GM23338 (cell line): ENCODE results near the gene ITGA7. TPM values are rescaled to one million over a fixed set of nuclear protein-coding genes. Genes with fewer than 3 reads are reported as not detected.

Experiments used
- ATAC-seq: fragments of 200-7000 bp; cut with Tn5 transposase; 3 replicates; pipeline ENCODE4 v1.9.1; 2020
- DNase-seq: peaks from one replicate; pipeline ENCODE4 v3.0.0-alpha.2; 2015; ENCODE audit warnings: low spot score
- H2AFZ ChIP-seq: fragments of 200-600 bp; sonication (generic); 2 replicates; pipeline ENCODE4 v1.8.0; 2016; ENCODE audit warnings: antibody characterized with exemption, mild to moderate bottlenecking, moderate library complexity
- H3F3A ChIP-seq: fragments of 200-600 bp; sonication (generic); replicated peaks from 2 replicates; pipeline ENCODE4 v1.8.0; 2017; ENCODE audit warnings: antibody characterized with exemption, mixed run types, low read depth
- H3K27ac ChIP-seq: fragments of 200-600 bp; sonication (generic); 2 replicates; pipeline ENCODE4 v1.6.1; 2016; ENCODE audit warnings: low read depth
- H3K27me3 ChIP-seq: fragments of 200-600 bp; sonication (generic); 2 replicates; pipeline ENCODE4 v1.8.0; 2016; ENCODE audit warnings: mild to moderate bottlenecking, mixed run types, moderate library complexity; ENCODE audit not compliant: insufficient read depth
- H3K36me3 ChIP-seq: fragments of 200-600 bp; sonication (generic); 2 replicates; pipeline ENCODE4 v1.8.0; 2016; ENCODE audit warnings: mild to moderate bottlenecking; ENCODE audit not compliant: insufficient read depth
- H3K4me1 ChIP-seq: fragments of 200-600 bp; sonication (generic); 2 replicates; pipeline ENCODE4 v1.8.0; 2016; ENCODE audit warnings: mild to moderate bottlenecking, moderate library complexity; ENCODE audit not compliant: insufficient read depth
- H3K4me2 ChIP-seq: fragments of 200-600 bp; sonication (generic); 2 replicates; pipeline ENCODE4 v1.7.1; 2017; ENCODE audit warnings: mixed run types
- H3K4me3 ChIP-seq: fragments of 200-600 bp; sonication (generic); 2 replicates; pipeline ENCODE4 v1.6.1; 2016; ENCODE audit warnings: mixed run types
- H3K79me2 ChIP-seq: fragments of 200-600 bp; sonication (generic); replicated peaks from 2 replicates; pipeline ENCODE4 v1.8.0; 2017; ENCODE audit warnings: mild to moderate bottlenecking; ENCODE audit not compliant: insufficient read depth
- H3K9me2 ChIP-seq: fragments of 200-600 bp; sonication (generic); 2 replicates; pipeline ENCODE4 v1.8.0; 2017; ENCODE audit not compliant: insufficient read depth
- H4K20me1 ChIP-seq: fragments of 200-600 bp; sonication (generic); replicated peaks from 2 replicates; pipeline ENCODE4 v1.8.0; 2017; ENCODE audit warnings: mild to moderate bottlenecking; ENCODE audit not compliant: insufficient read depth
- H3K27ac Mint-ChIP-seq: 2 replicates; pipeline ENCODE4 v1.8.0; 2020; ENCODE audit warnings: inconsistent platforms, mild to moderate bottlenecking, moderate library complexity, mixed read lengths
- H3K27me3 Mint-ChIP-seq: 3 replicates; pipeline ENCODE4 v1.8.0; 2022; ENCODE audit warnings: low read depth, mild to moderate bottlenecking, moderate library complexity, mixed read lengths, inconsistent platforms; ENCODE audit not compliant: insufficient read depth, poor library complexity
- H3K36me3 Mint-ChIP-seq: 3 replicates; pipeline ENCODE4 v1.8.0; 2021; ENCODE audit warnings: low read depth, mild to moderate bottlenecking, inconsistent platforms, moderate library complexity, mixed read lengths
- H3K4me1 Mint-ChIP-seq: 3 replicates; pipeline ENCODE4 v1.8.0; 2020; ENCODE audit warnings: mild to moderate bottlenecking, inconsistent platforms, mixed read lengths
- H3K4me3 Mint-ChIP-seq: 3 replicates; pipeline ENCODE4 v1.8.0; 2021; ENCODE audit warnings: moderate library complexity, mild to moderate bottlenecking, inconsistent platforms, mixed read lengths
- H3K9me3 Mint-ChIP-seq: 3 replicates; pipeline ENCODE4 v1.8.0; 2020; ENCODE audit warnings: moderate library complexity, mild to moderate bottlenecking, inconsistent platforms, mixed read lengths
- CREB1 ChIP-seq: fragments of 250-450 bp; sonication (Bioruptor Pico); IDR thresholded peaks from 2 replicates; pipeline ENCODE4 v1.5.0; 2020; ENCODE audit warnings: low read depth, mild to moderate bottlenecking, moderate library complexity
- EZH2 ChIP-seq: fragments of 200-600 bp; sonication (generic); IDR thresholded peaks from one replicate; pipeline ENCODE4 v1.8.0; 2017; ENCODE audit warnings: antibody characterized with exemption, mild to moderate bottlenecking, low read depth; ENCODE audit not compliant: unreplicated experiment
- EZH2phosphoT487 ChIP-seq: fragments of 200-600 bp; sonication (generic); IDR thresholded peaks from one replicate; pipeline ENCODE4 v1.8.1; 2018; ENCODE audit warnings: antibody characterized with exemption; ENCODE audit not compliant: unreplicated experiment
- JUNB ChIP-seq: IDR thresholded peaks from one replicate; pipeline ENCODE4 v1.6.1; 2016; ENCODE audit warnings: antibody characterized with exemption; ENCODE audit not compliant: unreplicated experiment
- NANOG ChIP-seq: IDR thresholded peaks from 2 replicates; pipeline ENCODE4 v1.6.1; 2016; ENCODE audit warnings: antibody characterized with exemption, borderline replicate concordance
- POLR2AphosphoS5 ChIP-seq: IDR thresholded peaks from 2 replicates; pipeline ENCODE4 v1.6.1; 2016; ENCODE audit warnings: antibody characterized with exemption, low read depth
- STAT1 ChIP-seq: IDR thresholded peaks from one replicate; pipeline ENCODE4 v1.6.1; 2016; ENCODE audit warnings: antibody characterized with exemption; ENCODE audit not compliant: unreplicated experiment
- ZNF114 ChIP-seq: fragments of 250-450 bp; sonication (Bioruptor Pico); IDR thresholded peaks from 2 replicates; pipeline ENCODE4 v1.5.0; 2020; ENCODE audit warnings: mild to moderate bottlenecking, moderate library complexity
- ZNF331 ChIP-seq: fragments of 250-450 bp; sonication (Bioruptor Pico); IDR thresholded peaks from 2 replicates; pipeline ENCODE4 v1.5.0; 2020; ENCODE audit warnings: low read depth, mild to moderate bottlenecking, moderate library complexity
- polyA plus RNA-seq: library from polyadenylated mRNA; unstranded; fragments of >200 nt; fragmentation: Nextera tagmentation; extraction: Ambion mirVana; gene quantifications from 2 replicates; pipeline ENCODE4 v1.2.1, GENCODE V29; 2016
- total RNA-seq: library from RNA; depleted of rRNA; stranded (reverse); fragments of >200 nt; shearing (Covaris generic); gene quantifications from 2 replicates; pipeline ENCODE4 v1.2.3, GENCODE V29; 2014
- TF ChIP-seq, protein P1 (sequence below): fragments of 250-450 bp; sonication (Bioruptor Pico); IDR thresholded peaks from 2 replicates; pipeline ENCODE4 v1.5.0; 2020; ENCODE audit warnings: mild to moderate bottlenecking, moderate library complexity
- TF ChIP-seq, protein P2 (sequence below): IDR thresholded peaks from one replicate; pipeline ENCODE4 v1.6.1; 2018; ENCODE audit warnings: antibody characterized with exemption; ENCODE audit not compliant: unreplicated experiment
- TF ChIP-seq, protein P3 (sequence below): IDR thresholded peaks from 2 replicates; pipeline ENCODE4 v1.6.1; 2016; ENCODE audit warnings: antibody characterized with exemption
- TF ChIP-seq, protein P4 (sequence below), 2 experiments: fragments of 200-600 bp in 1 of 2; sonication (generic) in 1 of 2; conservative IDR thresholded peaks; 2 replicates each; pipeline versions ENCODE4 v1.5.1 to v1.6.1; 2016 to 2017; ENCODE audit warnings: antibody characterized with exemption in 2 of 2, low read depth in 2 of 2, mild to moderate bottlenecking in 2 of 2, moderate library complexity in 1 of 2

The ITGA7 gene
- total and polyA plus RNA-seq, 2 experiments from 2014 or later, result 20.0 to 49.1 TPM

DNA sequence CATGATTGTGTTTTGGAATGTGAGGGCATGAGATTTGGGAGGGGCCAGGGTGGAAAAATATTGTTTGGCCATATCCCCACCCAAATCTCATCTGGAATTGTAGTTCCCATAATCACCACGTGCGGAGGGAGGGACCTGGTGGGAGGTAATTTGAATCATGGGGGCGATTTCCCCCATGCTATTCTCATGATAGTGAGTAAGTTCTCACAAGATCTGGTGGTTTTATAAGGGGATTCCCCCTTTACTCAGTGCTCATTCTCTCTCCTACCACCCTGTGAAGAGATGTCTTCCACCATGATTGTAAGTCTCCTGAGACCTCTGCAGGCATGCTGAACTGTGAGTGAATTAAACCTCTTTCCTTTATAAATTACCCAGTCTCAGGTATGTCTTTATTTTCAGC lies 55.4 kb downstream of the ITGA7 start:
- no peak overlapping the region for H3K27ac Mint-ChIP-seq
- no peaks in the 10 kb centered on the region for H4K20me1 ChIP-seq
- no peak overlapping the region for H3K4me3 ChIP-seq
- 0 out of 2 replicates have a peak, but pooled peaks cover 4% of the 10 kb centered on the region for H3K9me2 ChIP-seq
- peaks cover 14% of the 10 kb centered on the region for H3K27me3 Mint-ChIP-seq
- H3K4me2 ChIP-seq, result no peak overlapping the region
- H3K36me3 Mint-ChIP-seq, result peaks cover 22% of the 10 kb centered on the region
- TF ChIP-seq ZNF114 (CRISPR knock-in tag), result no peak
- TF ChIP-seq NANOG, result no peak
- no peak for TF ChIP-seq EZH2phosphoT487
- TF ChIP-seq, protein P1, sequence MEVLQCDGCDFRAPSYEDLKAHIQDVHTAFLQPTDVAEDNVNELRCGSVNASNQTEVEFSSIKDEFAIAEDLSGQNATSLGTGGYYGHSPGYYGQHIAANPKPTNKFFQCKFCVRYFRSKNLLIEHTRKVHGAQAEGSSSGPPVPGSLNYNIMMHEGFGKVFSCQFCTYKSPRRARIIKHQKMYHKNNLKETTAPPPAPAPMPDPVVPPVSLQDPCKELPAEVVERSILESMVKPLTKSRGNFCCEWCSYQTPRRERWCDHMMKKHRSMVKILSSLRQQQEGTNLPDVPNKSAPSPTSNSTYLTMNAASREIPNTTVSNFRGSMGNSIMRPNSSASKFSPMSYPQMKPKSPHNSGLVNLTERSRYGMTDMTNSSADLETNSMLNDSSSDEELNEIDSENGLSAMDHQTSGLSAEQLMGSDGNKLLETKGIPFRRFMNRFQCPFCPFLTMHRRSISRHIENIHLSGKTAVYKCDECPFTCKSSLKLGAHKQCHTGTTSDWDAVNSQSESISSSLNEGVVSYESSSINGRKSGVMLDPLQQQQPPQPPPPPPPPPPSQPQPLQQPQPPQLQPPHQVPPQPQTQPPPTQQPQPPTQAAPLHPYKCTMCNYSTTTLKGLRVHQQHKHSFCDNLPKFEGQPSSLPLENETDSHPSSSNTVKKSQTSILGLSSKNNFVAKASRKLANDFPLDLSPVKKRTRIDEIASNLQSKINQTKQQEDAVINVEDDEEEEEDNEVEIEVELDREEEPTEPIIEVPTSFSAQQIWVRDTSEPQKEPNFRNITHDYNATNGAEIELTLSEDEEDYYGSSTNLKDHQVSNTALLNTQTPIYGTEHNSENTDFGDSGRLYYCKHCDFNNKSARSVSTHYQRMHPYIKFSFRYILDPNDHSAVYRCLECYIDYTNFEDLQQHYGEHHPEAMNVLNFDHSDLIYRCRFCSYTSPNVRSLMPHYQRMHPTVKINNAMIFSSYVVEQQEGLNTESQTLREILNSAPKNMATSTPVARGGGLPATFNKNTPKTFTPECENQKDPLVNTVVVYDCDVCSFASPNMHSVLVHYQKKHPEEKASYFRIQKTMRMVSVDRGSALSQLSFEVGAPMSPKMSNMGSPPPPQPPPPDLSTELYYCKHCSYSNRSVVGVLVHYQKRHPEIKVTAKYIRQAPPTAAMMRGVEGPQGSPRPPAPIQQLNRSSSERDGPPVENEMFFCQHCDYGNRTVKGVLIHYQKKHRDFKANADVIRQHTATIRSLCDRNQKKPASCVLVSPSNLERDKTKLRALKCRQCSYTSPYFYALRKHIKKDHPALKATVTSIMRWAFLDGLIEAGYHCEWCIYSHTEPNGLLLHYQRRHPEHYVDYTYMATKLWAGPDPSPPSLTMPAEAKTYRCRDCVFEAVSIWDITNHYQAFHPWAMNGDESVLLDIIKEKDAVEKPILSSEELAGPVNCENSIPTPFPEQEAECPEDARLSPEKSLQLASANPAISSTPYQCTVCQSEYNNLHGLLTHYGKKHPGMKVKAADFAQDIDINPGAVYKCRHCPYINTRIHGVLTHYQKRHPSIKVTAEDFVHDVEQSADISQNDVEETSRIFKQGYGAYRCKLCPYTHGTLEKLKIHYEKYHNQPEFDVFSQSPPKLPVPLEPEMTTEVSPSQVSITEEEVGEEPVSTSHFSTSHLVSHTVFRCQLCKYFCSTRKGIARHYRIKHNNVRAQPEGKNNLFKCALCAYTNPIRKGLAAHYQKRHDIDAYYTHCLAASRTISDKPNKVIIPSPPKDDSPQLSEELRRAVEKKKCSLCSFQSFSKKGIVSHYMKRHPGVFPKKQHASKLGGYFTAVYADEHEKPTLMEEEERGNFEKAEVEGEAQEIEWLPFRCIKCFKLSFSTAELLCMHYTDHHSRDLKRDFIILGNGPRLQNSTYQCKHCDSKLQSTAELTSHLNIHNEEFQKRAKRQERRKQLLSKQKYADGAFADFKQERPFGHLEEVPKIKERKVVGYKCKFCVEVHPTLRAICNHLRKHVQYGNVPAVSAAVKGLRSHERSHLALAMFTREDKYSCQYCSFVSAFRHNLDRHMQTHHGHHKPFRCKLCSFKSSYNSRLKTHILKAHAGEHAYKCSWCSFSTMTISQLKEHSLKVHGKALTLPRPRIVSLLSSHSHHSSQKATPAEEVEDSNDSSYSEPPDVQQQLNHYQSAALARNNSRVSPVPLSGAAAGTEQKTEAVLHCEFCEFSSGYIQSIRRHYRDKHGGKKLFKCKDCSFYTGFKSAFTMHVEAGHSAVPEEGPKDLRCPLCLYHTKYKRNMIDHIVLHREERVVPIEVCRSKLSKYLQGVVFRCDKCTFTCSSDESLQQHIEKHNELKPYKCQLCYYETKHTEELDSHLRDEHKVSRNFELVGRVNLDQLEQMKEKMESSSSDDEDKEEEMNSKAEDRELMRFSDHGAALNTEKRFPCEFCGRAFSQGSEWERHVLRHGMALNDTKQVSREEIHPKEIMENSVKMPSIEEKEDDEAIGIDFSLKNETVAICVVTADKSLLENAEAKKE (CRISPR knock-in tag), result no peak
- TF ChIP-seq, protein P2, sequence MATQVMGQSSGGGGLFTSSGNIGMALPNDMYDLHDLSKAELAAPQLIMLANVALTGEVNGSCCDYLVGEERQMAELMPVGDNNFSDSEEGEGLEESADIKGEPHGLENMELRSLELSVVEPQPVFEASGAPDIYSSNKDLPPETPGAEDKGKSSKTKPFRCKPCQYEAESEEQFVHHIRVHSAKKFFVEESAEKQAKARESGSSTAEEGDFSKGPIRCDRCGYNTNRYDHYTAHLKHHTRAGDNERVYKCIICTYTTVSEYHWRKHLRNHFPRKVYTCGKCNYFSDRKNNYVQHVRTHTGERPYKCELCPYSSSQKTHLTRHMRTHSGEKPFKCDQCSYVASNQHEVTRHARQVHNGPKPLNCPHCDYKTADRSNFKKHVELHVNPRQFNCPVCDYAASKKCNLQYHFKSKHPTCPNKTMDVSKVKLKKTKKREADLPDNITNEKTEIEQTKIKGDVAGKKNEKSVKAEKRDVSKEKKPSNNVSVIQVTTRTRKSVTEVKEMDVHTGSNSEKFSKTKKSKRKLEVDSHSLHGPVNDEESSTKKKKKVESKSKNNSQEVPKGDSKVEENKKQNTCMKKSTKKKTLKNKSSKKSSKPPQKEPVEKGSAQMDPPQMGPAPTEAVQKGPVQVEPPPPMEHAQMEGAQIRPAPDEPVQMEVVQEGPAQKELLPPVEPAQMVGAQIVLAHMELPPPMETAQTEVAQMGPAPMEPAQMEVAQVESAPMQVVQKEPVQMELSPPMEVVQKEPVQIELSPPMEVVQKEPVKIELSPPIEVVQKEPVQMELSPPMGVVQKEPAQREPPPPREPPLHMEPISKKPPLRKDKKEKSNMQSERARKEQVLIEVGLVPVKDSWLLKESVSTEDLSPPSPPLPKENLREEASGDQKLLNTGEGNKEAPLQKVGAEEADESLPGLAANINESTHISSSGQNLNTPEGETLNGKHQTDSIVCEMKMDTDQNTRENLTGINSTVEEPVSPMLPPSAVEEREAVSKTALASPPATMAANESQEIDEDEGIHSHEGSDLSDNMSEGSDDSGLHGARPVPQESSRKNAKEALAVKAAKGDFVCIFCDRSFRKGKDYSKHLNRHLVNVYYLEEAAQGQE, result no peak
- TF ChIP-seq ZNF331 (CRISPR knock-in tag), result no peak
- TF ChIP-seq, protein P3, sequence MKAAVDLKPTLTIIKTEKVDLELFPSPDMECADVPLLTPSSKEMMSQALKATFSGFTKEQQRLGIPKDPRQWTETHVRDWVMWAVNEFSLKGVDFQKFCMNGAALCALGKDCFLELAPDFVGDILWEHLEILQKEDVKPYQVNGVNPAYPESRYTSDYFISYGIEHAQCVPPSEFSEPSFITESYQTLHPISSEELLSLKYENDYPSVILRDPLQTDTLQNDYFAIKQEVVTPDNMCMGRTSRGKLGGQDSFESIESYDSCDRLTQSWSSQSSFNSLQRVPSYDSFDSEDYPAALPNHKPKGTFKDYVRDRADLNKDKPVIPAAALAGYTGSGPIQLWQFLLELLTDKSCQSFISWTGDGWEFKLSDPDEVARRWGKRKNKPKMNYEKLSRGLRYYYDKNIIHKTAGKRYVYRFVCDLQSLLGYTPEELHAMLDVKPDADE, result no peak
- TF ChIP-seq, protein P4, sequence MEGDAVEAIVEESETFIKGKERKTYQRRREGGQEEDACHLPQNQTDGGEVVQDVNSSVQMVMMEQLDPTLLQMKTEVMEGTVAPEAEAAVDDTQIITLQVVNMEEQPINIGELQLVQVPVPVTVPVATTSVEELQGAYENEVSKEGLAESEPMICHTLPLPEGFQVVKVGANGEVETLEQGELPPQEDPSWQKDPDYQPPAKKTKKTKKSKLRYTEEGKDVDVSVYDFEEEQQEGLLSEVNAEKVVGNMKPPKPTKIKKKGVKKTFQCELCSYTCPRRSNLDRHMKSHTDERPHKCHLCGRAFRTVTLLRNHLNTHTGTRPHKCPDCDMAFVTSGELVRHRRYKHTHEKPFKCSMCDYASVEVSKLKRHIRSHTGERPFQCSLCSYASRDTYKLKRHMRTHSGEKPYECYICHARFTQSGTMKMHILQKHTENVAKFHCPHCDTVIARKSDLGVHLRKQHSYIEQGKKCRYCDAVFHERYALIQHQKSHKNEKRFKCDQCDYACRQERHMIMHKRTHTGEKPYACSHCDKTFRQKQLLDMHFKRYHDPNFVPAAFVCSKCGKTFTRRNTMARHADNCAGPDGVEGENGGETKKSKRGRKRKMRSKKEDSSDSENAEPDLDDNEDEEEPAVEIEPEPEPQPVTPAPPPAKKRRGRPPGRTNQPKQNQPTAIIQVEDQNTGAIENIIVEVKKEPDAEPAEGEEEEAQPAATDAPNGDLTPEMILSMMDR (conservative IDR thresholded peaks at IDR 0.05; ENCODE audit: low read depth in 2 of 2), result no peak
- no peak for TF ChIP-seq JUNB
- no peak for TF ChIP-seq CREB1 (CRISPR knock-in tag)
- TF ChIP-seq EZH2, result no peak
- no peak for TF ChIP-seq POLR2AphosphoS5
- TF ChIP-seq STAT1, result no peak
- H3K36me3 ChIP-seq, result no peaks in the 10 kb centered on the region
- no peak overlapping the region for H3K4me3 Mint-ChIP-seq
- no peaks in the 10 kb centered on the region for H3F3A ChIP-seq
- no peak overlapping the region for H3K27ac ChIP-seq
- H2AFZ ChIP-seq, result no peak overlapping the region
- no peaks in the 10 kb centered on the region for H3K79me2 ChIP-seq
- ATAC-seq (no peak), DNase-seq (no peak)
- H3K27me3 ChIP-seq, result no peaks in the 10 kb centered on the region
- H3K9me3 Mint-ChIP-seq, result peaks cover 38% of the 10 kb centered on the region
- peaks cover 7% of the 10 kb centered on the region for H3K4me1 Mint-ChIP-seq
- peaks cover 9% of the 10 kb centered on the region; the same call in 1 of the 2 replicates for H3K4me1 ChIP-seq
